NCI-H748 (cell line): Measurements from ENCODE around the gene TENT4A.

ENCODE experiments used
- DNase-seq: peaks from one replicate; lab custom pipeline; 2025; ENCODE audit not compliant: unreplicated experiment; lab: John Stamatoyannopoulos, UW

TENT4A gene

GRCh38 chr5:6700074-6700684, 13.1 kb upstream of the TENT4A start:
- DNase-seq: no peak

- no peak for DNase-seq
Measured at GRCh38 chr5:6700685-6701355, 12.4 kb upstream of the TENT4A start.

- DNase-seq: no peak
Measured at GRCh38 chr5:6701491-6701890, 11.7 kb upstream of the TENT4A start.

- no peak for DNase-seq
Measured at GRCh38 chr5:6702633-6703032, 10.6 kb upstream of the TENT4A start.

- no peak for DNase-seq
Measured at GRCh38 chr5:6703806-6704205, 9.4 kb upstream of the TENT4A start.

GRCh38 chr5:6704361-6704851, 8.8 kb upstream of the TENT4A start:
- DNase-seq: no peak

GRCh38 chr5:6705088-6705487, 8.1 kb upstream of the TENT4A start:
- no peak for DNase-seq

- DNase-seq: no peak
Measured at GRCh38 chr5:6705959-6706358, 7.3 kb upstream of the TENT4A start.

GRCh38 chr5:6707852-6708251, 5.4 kb upstream of the TENT4A start:
- no peak for DNase-seq

- DNase-seq: no peak
Measured at GRCh38 chr5:6708814-6709213, 4.4 kb upstream of the TENT4A start.

- DNase-seq: peak; percentile 30
Measured at GRCh38 chr5:6710070-6710469, 3.2 kb upstream of the TENT4A start.

- DNase-seq: no peak
Measured at GRCh38 chr5:6710551-6711318, 2.5 kb upstream of the TENT4A start.

- no peak for DNase-seq
Measured at GRCh38 chr5:6711409-6712141, 1.7 kb upstream of the TENT4A start.

GRCh38 chr5:6712142-6712576, 1.1 kb upstream of the TENT4A start:
- peak; percentile 84 for DNase-seq

GRCh38 chr5:6712577-6713273, 507 bp upstream of the TENT4A start:
- DNase-seq: peak; percentile 100

GRCh38 chr5:6714226-6715041, 1.2 kb downstream of the TENT4A start:
- DNase-seq: peak; percentile 71

- DNase-seq: no peak
Measured at GRCh38 chr5:6715271-6715670, 2.0 kb downstream of the TENT4A start.

- DNase-seq: peak; percentile 35
Measured at GRCh38 chr5:6715758-6716628, 2.8 kb downstream of the TENT4A start.

- no peak for DNase-seq
Measured at GRCh38 chr5:6716629-6717149, 3.5 kb downstream of the TENT4A start.
